ENCODE measurements around the gene RELL2.
A peak's percentile ranks its signal among the peaks of the same experiment; 100 is the strongest.

RELL2 gene

GRCh38 chr5:141675672-141676071, 38.9 kb downstream of the RELL2 start:
- no peak for DNase-seq

- no peak for DNase-seq
Measured at GRCh38 chr5:141677415-141677814, 40.6 kb downstream of the RELL2 start.

- DNase-seq: no peak
Measured at GRCh38 chr5:141680178-141680577, 43.4 kb downstream of the RELL2 start.

- no peak for DNase-seq
Measured at GRCh38 chr5:141680751-141681201, 44.0 kb downstream of the RELL2 start.

GRCh38 chr5:141681295-141681694, 44.5 kb downstream of the RELL2 start:
- DNase-seq: no peak

- peak in 16 of 51 donors; percentile 9 to 65 (median 22) for DNase-seq
Measured at GRCh38 chr5:141681695-141682641, 45.2 kb downstream of the RELL2 start, which contains the start of gene ARAP3. Gene ARAP3, minus strand, starts transcription at chr5:141682230. Its CDS starts 1,744 bp downstream, at chr5:141680486.

- no peak for DNase-seq
Measured at GRCh38 chr5:141683596-141684141, 46.9 kb downstream of the RELL2 start.

GRCh38 chr5:141685591-141685990, 48.8 kb downstream of the RELL2 start:
- DNase-seq: no peak

GRCh38 chr5:141686648-141687416, 50.0 kb downstream of the RELL2 start:
- no peak for DNase-seq
